Central memory CD8-positive, alpha-beta T cell (primary cell): ENCODE results near the gene EPHA6.
A peak's percentile ranks its signal among the peaks of the same experiment; 100 is the strongest.

Experiments used
- ATAC-seq: fragments of 150-1000 bp; cut with Tn5 transposase; replicated peaks from 2 replicates; pipeline ENCODE4 v1.10.0; 2022; ENCODE audit warnings: mild to moderate bottlenecking, moderate FRiP score, moderate number of reproducible peaks; ENCODE audit not compliant: poor library complexity, severe bottlenecking; ENCODE audit errors: extremely low read depth
- DNase-seq, 2 donors: peaks; one replicate each; pipeline ENCODE4 v3.0.0; 2021; ENCODE audit warnings: low spot score in 2 of 2
- H3K27ac Mint-ChIP-seq: one replicate; pipeline ENCODE4 v1.8.0; 2022; ENCODE audit warnings: low read depth, mild to moderate bottlenecking, moderate library complexity, mixed read lengths
- H3K27me3 Mint-ChIP-seq: one replicate; pipeline ENCODE4 v1.8.0; 2022; ENCODE audit warnings: mixed read lengths
- H3K36me3 Mint-ChIP-seq: one replicate; pipeline ENCODE4 v1.8.0; 2022; ENCODE audit warnings: mild to moderate bottlenecking, moderate library complexity, mixed read lengths; ENCODE audit not compliant: insufficient read depth
- H3K4me1 Mint-ChIP-seq: one replicate; pipeline ENCODE4 v1.8.0; 2022; ENCODE audit warnings: mixed read lengths
- H3K4me3 Mint-ChIP-seq: one replicate; pipeline ENCODE4 v1.8.0; 2022; ENCODE audit warnings: mild to moderate bottlenecking, moderate library complexity, mixed read lengths
- H3K9me3 Mint-ChIP-seq: one replicate; pipeline ENCODE4 v1.8.0; 2022; ENCODE audit warnings: mixed read lengths

EPHA6 gene

GRCh38 chr3:97744289-97744688 lies 929.9 kb downstream of the EPHA6 start:
- no peak for DNase-seq
- no peak for ATAC-seq
- Mint-ChIP-seq H3K36me3 (peaks cover 1% of the 10 kb centered on the region), H3K27me3 (peaks cover 23% of the 10 kb centered on the region), H3K4me3 (no peak overlapping the region), H3K27ac (no peak overlapping the region), H3K4me1 (no peaks in the 10 kb centered on the region), H3K9me3 (no peaks in the 10 kb centered on the region)

- Mint-ChIP-seq H3K36me3 (peaks cover 6% of the 10 kb centered on the region), H3K27me3 (no peaks in the 10 kb centered on the region), H3K27ac (peak overlapping the region; percentile 94), H3K9me3 (no peaks in the 10 kb centered on the region), H3K4me1 (peaks cover 23% of the 10 kb centered on the region), H3K4me3 (peak overlapping the region; percentile 98)
- DNase-seq (no peak), ATAC-seq (peak; percentile 38)
Measured at GRCh38 chr3:97763586-97764406, 949.4 kb downstream of the EPHA6 start.

- ATAC-seq, result peak; percentile 86
- H3K36me3 Mint-ChIP-seq, result peaks cover 6% of the 10 kb centered on the region
- H3K4me3 Mint-ChIP-seq, result peak within 1 kb of the TSS; percentile 98
- peak within 1 kb of the TSS; percentile 94 for H3K27ac Mint-ChIP-seq
- no peaks in the 10 kb centered on the region for H3K9me3 Mint-ChIP-seq
- DNase-seq, result peak; percentile 48 to 53
- no peaks in the 10 kb centered on the region for H3K27me3 Mint-ChIP-seq
- peaks cover 23% of the 10 kb centered on the region for H3K4me1 Mint-ChIP-seq
Measured at GRCh38 chr3:97764407-97765238, 950.2 kb downstream of the EPHA6 start, which contains the start of gene ARL6. Gene ARL6, plus strand, starts transcription at chr3:97764758. Its CDS starts 3,350 bp downstream, at chr3:97768108.

GRCh38 chr3:97765336-97765735 lies 950.9 kb downstream of the EPHA6 start:
- Mint-ChIP-seq H3K36me3 (peaks cover 6% of the 10 kb centered on the region), H3K4me3 (peak overlapping the region; percentile 98), H3K27me3 (no peaks in the 10 kb centered on the region), H3K4me1 (peaks cover 25% of the 10 kb centered on the region), H3K27ac (peak overlapping the region; percentile 94), H3K9me3 (no peaks in the 10 kb centered on the region)
- DNase-seq (no peak), ATAC-seq (no peak)

GRCh38 chr3:97772926-97773325 lies 958.5 kb downstream of the EPHA6 start:
- ATAC-seq, result no peak
- DNase-seq, result no peak
- Mint-ChIP-seq H3K9me3 (no peaks in the 10 kb centered on the region), H3K4me3 (no peak overlapping the region), H3K4me1 (peaks cover 9% of the 10 kb centered on the region), H3K27ac (no peak overlapping the region), H3K27me3 (no peaks in the 10 kb centered on the region), H3K36me3 (no peaks in the 10 kb centered on the region)

GRCh38 chr3:97778152-97778551 lies 963.8 kb downstream of the EPHA6 start:
- H3K27me3 Mint-ChIP-seq, result no peaks in the 10 kb centered on the region
- no peaks in the 10 kb centered on the region for H3K4me1 Mint-ChIP-seq
- ATAC-seq, result no peak
- no peaks in the 10 kb centered on the region for H3K9me3 Mint-ChIP-seq
- no peaks in the 10 kb centered on the region for H3K36me3 Mint-ChIP-seq
- no peak overlapping the region for H3K27ac Mint-ChIP-seq
- DNase-seq, result no peak
- H3K4me3 Mint-ChIP-seq, result no peak overlapping the region

GRCh38 chr3:97793420-97794019 lies 979.1 kb downstream of the EPHA6 start:
- H3K4me1 Mint-ChIP-seq, result no peaks in the 10 kb centered on the region
- H3K9me3 Mint-ChIP-seq, result no peaks in the 10 kb centered on the region
- H3K27me3 Mint-ChIP-seq, result no peaks in the 10 kb centered on the region

GRCh38 chr3:97795951-97796350 lies 981.6 kb downstream of the EPHA6 start:
- H3K4me1 Mint-ChIP-seq, result no peaks in the 10 kb centered on the region
- H3K27ac Mint-ChIP-seq, result no peak overlapping the region
- H3K27me3 Mint-ChIP-seq, result no peaks in the 10 kb centered on the region
- no peak for ATAC-seq
- peaks cover 1% of the 10 kb centered on the region for H3K36me3 Mint-ChIP-seq
- DNase-seq, result no peak
- no peak overlapping the region for H3K4me3 Mint-ChIP-seq
- no peaks in the 10 kb centered on the region for H3K9me3 Mint-ChIP-seq

More at GRCh38 chr3:97793420-97794019, 979.1 kb downstream of the EPHA6 start:
- no peak overlapping the region for H3K27ac Mint-ChIP-seq
- H3K4me3 Mint-ChIP-seq, result no peak overlapping the region
- ATAC-seq (peak; percentile 40), DNase-seq (no peak)
- peaks cover 1% of the 10 kb centered on the region for H3K36me3 Mint-ChIP-seq
